GM12874 (cell line): ENCODE results near the gene COL17A1.

ENCODE experiments used
- TF ChIP-seq, protein P1 (sequence below): IDR thresholded peaks from 2 replicates; pipeline ENCODE4 v1.5.1; 2011; ENCODE audit warnings: low read depth, mild to moderate bottlenecking, control low read depth, low read length, moderate library complexity; ENCODE audit not compliant: insufficient read depth

Gene COL17A1

DNA sequence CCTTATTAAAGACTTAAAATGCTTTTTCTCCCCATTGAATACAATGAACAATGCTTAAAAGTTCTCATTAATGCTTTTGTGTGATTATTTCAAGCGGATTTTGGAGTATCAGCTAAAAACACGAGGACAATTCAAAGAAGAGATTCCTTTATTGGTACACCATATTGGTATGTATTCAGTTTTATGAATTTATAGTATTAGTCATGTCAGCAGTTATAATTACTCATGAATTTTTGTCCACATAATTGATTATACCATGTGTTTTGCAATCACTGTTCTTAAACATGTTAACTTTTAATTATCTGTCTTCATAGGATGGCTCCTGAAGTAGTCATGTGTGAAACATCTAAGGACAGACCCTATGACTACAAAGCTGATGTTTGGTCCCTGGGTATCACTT, 86.9 kb downstream of the COL17A1 start:
- TF ChIP-seq, protein P1, sequence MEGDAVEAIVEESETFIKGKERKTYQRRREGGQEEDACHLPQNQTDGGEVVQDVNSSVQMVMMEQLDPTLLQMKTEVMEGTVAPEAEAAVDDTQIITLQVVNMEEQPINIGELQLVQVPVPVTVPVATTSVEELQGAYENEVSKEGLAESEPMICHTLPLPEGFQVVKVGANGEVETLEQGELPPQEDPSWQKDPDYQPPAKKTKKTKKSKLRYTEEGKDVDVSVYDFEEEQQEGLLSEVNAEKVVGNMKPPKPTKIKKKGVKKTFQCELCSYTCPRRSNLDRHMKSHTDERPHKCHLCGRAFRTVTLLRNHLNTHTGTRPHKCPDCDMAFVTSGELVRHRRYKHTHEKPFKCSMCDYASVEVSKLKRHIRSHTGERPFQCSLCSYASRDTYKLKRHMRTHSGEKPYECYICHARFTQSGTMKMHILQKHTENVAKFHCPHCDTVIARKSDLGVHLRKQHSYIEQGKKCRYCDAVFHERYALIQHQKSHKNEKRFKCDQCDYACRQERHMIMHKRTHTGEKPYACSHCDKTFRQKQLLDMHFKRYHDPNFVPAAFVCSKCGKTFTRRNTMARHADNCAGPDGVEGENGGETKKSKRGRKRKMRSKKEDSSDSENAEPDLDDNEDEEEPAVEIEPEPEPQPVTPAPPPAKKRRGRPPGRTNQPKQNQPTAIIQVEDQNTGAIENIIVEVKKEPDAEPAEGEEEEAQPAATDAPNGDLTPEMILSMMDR: no peak

DNA sequence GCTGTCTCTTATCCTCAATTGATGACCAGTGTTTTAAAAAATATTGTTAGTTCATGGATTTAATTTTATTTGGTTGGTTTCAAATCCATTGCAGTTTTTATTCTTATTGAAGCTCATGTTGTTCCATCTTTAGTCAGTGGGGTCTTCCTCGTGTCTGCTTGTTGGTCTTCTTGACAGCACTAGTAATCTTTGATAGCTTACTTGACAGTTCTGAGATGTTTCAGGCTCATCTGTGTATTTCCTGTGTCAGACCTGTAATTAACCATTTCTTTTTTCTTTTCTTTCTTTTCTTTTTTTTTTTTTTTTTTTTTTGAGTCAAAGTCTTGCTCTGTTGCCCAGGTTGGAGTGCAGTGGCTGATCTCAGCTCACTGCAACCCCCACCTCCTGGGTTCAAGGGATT, 90.5 kb downstream of the COL17A1 start:
- TF ChIP-seq, protein P1: no peak

DNA sequence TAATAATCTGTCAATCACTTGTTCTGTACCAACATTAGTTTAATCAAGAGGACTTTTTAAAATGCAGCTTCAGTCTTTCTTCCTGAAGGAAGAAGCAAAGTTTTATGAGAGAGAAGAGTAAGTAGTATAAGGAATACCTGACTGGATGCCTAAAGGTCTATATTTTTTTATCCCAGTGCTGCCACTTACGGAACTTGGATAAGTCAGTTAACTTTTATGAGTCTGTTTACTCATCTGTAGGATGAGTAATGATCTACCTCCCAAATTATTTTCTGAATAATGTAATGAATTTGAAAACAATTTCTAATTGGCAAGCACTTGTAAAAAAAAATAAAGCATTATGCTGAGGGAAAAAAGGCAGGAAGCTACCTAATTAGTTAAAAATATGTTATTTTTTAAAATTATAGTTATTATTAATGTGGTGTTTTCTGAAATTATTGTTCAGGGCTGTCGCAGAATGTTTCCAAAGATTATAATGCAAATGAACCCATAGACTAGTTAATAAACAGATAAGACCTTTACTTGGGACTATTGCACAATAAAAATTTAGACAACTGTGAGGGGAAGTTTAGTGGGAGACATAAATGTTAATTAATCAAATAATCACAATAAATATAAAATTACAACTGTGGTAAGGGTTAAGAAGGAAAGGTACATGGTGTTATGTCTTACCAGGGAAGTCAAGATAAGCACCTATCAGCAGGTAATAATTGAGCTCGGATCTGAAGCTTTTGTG, 94.1 kb downstream of the COL17A1 start:
- TF ChIP-seq, protein P1: no peak

DNA sequence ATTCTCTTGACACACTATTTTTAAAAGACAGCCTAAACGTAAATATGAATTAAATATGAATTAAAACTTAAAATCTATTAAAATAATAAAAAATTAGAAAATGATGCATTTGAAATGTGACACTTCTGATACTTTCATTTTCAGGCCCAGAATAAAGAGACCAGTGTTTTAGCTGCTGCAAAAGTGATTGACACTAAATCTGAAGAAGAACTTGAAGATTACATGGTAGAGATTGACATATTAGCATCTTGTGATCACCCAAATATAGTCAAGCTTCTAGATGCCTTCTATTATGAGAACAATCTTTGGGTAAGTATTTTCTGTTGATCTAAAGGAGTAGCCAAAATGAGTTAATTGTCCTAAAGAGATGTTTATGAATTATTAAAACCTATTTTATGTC, 95.1 kb downstream of the COL17A1 start:
- TF ChIP-seq, protein P1: no peak

DNA sequence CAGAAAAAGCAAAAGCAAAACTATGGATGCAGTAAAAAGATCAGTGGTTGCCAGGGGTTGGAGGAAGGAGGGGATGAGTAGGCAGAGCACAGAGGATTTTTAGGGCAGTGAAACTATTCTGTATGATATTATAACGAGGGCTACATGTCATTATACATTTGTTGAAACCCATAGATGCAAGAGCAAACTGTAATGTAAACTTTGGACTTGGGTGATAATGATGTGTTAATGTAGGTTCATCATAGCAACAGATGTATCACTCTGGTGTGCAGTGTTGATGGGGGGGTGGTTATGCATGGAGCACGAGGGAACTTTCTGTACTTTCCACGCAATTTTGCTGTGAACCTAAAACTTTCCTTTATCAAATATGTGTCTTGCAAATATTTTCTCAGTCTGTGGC, 95.6 kb downstream of the COL17A1 start:
- TF ChIP-seq, protein P1: no peak

DNA sequence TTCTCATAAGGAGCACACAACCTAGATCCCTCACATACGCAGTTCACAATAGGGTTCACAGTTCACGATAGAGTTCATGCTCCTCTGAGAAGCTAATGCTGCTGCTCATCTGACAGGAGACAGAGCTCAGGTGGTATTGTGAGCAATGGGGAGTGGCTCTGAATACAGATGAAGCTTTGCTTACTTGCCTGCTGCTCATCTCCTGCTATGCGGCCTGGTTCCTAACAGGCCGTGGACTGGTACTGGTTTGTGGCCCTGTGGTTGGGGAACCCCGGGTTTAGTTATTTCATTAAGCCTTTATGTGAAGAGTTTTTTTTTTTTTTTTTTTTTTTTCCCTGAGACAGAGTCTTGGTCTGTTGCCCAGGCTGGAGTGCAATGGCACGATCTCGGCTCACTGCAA, 99.3 kb downstream of the COL17A1 start:
- TF ChIP-seq, protein P1: no peak

DNA sequence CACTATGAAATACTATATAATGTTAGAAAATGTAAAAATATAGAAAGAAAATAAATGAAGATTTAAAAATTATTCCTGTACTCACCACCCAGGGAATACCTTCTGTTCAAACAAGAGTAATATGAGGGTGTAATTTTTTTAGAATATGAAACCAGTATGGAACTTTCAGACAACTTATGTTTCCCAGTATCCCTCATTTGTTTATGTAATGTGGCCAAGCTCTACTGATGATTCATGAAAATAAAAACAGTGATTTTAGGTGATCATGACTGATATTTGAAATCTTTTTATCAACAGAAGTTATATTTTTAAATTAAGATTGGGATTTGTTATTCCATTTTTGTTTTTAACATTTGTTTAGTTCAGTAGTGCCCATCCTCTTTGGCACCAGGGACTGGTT, 100.0 kb downstream of the COL17A1 start:
- TF ChIP-seq, protein P1: no peak
